Breast epithelium (tissue), 4 donors: ENCODE results near the gene TBC1D8. TPM values are rescaled to one million over a fixed set of nuclear protein-coding genes. Genes with fewer than 3 reads are reported as not detected.

Experiments
- DNase-seq, 2 donors: peaks; one replicate each; pipeline ENCODE4 v3.0.0-alpha.2; 2019; ENCODE audit warnings: low spot score in 2 of 2
- H3K27ac ChIP-seq, 2 donors: fragments of 200-600 bp; sonication (generic) in 1 of 2; one replicate each; pipeline ENCODE4 v1.5.1; 2016 to 2019; ENCODE audit warnings: mild to moderate bottlenecking in 1 of 2
- H3K27me3 ChIP-seq, 2 donors: fragments of 200-600 bp; sonication (generic) in 1 of 2; one replicate each; pipeline versions ENCODE4 v1.5.1 to v1.6.0; 2017 to 2019; ENCODE audit warnings: control low read depth in 1 of 2, mild to moderate bottlenecking in 1 of 2
- H3K36me3 ChIP-seq: fragments of 200-600 bp; one replicate; pipeline ENCODE4 v1.5.1; 2019
- H3K4me1 ChIP-seq, 2 donors: fragments of 200-600 bp; sonication (generic); one replicate each; pipeline ENCODE4 v1.5.1; 2016 to 2019; ENCODE audit warnings: control low read depth in 1 of 2
- H3K4me3 ChIP-seq, 3 donors: fragments of 200-600 bp; sonication (generic); 1 replicate in 2 of 3; 2 replicates in 1 of 3; pipeline ENCODE4 v1.5.1; 2016 to 2019; ENCODE audit warnings: mild to moderate bottlenecking in 3 of 3, moderate library complexity in 2 of 3
- H3K9me3 ChIP-seq, 2 donors: fragments of 200-600 bp; sonication (generic) in 1 of 2; one replicate each; pipeline ENCODE4 v1.5.1; 2016 to 2019; ENCODE audit warnings: control low read depth in 1 of 2
- CTCF ChIP-seq, 3 donors: fragments of 450-650 bp; IDR thresholded peaks; one replicate each; pipeline ENCODE4 v1.5.1; 2016 to 2017; ENCODE audit warnings: antibody characterized with exemption in 3 of 3, mild to moderate bottlenecking in 3 of 3, moderate library complexity in 3 of 3
- POLR2A ChIP-seq: fragments of 450-650 bp; IDR thresholded peaks from one replicate; pipeline ENCODE4 v1.6.1; 2016; ENCODE audit warnings: antibody characterized with exemption, mild to moderate bottlenecking, moderate library complexity
- POLR2AphosphoS5 ChIP-seq, 3 donors: sonication (generic); formaldehyde crosslinking; IDR thresholded peaks; one replicate each; pipeline ENCODE4 v1.6.1; 2017; ENCODE audit warnings: antibody characterized with exemption in 3 of 3
- intact Hi-C: fragments of 100-400 bp; cut with DNase I; formaldehyde crosslinking; loops from one replicate; pipeline ENCODE4 v1.15.1; 2023; ENCODE audit warnings: low total_unique reads
- total RNA-seq, 3 donors: library from RNA; depleted of rRNA; stranded (reverse); fragments of >200 nt; gene quantifications; one replicate each; pipeline ENCODE4 v1.1.0, GENCODE V29; 2016

The TBC1D8 gene
- total RNA-seq, 3 donors from 2014 or later, result 19.5 to 92.4 (median 89.7) TPM

DNA sequence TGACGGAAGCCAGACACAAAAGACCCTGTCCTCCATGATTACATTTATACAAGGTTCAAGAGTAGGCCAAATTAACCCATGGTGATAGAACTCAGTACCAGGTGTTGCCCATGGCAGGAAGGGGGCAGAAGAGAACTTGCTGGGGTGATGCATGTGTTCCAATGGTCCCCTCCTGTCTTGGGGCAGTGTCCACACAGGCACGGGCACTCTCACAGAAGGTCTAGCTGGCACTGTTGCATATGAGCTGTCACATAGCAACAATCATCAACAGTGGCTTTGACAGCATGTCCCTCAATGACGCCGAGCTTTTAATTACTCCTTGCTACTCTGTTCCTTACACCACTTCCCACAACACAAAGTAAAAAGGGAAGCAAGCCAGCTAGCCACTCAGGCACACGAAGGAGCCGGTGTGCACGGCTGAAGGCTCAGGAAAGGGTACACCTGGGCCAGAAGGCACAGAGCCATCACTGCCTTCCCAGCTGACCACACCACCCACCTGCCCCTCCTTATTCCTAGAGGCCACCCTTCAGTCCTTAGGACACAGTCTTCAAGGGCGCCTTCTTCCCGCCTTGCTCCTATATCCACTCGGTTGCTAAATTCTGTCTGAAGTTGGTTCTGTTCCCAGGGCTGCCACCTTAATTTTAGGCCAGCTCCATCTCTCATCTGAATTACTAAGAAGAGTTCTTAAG lies 120.2 kb downstream of the TBC1D8 start:
- Histone ChIP-seq H3K4me3 (no peak overlapping the region), H3K9me3 (no peaks in the 10 kb centered on the region), H3K4me1 (no peaks in the 10 kb centered on the region), H3K27ac (no peak overlapping the region), H3K27me3 (no peaks in the 10 kb centered on the region), H3K36me3 (peaks cover 6% of the 10 kb centered on the region)
- TF ChIP-seq CTCF (IDR thresholded peaks at IDR 0.05) (no peak), POLR2AphosphoS5 (IDR thresholded peaks at IDR 0.05) (no peak), POLR2A (no peak)
- DNase-seq, result no peak
- intact Hi-C loops, result no loop called here

DNA sequence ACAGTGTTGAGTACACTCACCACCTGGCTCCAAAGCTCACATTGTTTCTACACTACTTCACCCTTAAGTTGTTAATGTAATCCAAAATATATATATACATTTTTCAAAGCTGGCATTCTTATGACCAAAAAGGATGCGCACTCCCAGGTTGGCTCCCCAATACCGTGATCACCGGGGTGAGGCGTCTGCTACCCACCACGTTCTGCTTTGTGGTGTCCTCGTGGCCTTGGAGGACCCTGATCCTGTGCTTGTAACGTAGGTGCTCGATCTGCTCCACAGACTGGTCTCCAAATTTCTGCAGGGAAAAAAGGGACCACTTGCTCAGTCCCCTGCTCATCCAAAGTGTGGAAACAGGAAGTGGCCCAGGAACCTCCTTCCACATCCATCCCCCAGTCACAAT lies 123.3 kb downstream of the TBC1D8 start:
- intact Hi-C loops, result no loop called here
- H3K4me1 ChIP-seq, result no peaks in the 10 kb centered on the region
- no peak overlapping the region for H3K27ac ChIP-seq
- no peak overlapping the region for H3K4me3 ChIP-seq
- no peaks in the 10 kb centered on the region for H3K9me3 ChIP-seq
- DNase-seq, result no peak
- H3K36me3 ChIP-seq, result no peaks in the 10 kb centered on the region
- no peaks in the 10 kb centered on the region for H3K27me3 ChIP-seq
- TF ChIP-seq POLR2AphosphoS5 (IDR thresholded peaks at IDR 0.05) (no peak), CTCF (IDR thresholded peaks at IDR 0.05) (no peak), POLR2A (no peak)

- intact Hi-C loops, result no loop called here
- Histone ChIP-seq H3K27me3 (no peaks in the 10 kb centered on the region), H3K27ac (no peak overlapping the region), H3K4me3 (no peak overlapping the region), H3K9me3 (no peaks in the 10 kb centered on the region), H3K36me3 (no peaks in the 10 kb centered on the region), H3K4me1 (no peaks in the 10 kb centered on the region)
- TF ChIP-seq CTCF (IDR thresholded peaks at IDR 0.05), result no peak
- no peak for TF ChIP-seq POLR2A
- TF ChIP-seq POLR2AphosphoS5 (IDR thresholded peaks at IDR 0.05), result no peak
- DNase-seq, result no peak
Measured at GRCh38 chr2:101026923-101027469, 124.2 kb downstream of the TBC1D8 start.

DNA sequence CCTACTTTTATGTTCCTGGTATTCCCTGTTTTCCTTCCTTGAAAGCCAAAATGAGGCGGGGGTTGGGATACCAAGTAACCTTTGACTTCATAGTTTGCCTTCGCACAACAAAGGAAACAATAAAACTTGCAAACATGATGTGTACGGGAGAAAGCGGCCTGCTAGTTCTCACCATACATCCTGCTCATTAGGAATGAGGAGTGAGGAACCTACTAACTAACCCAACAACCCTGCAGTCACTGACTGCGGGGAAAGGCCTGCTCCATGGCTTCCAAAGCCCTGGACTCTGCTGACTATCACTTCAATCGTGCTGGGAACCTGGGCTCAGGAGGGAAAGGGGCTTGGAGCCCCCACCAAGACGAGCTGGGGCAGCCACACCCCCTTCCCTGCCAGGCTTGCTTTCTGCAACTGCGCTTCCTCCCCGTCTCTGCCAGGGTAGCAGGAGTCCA lies 124.9 kb downstream of the TBC1D8 start:
- TF ChIP-seq POLR2A (no peak), CTCF (IDR thresholded peaks at IDR 0.05) (no peak), POLR2AphosphoS5 (IDR thresholded peaks at IDR 0.05) (no peak)
- no peaks in the 10 kb centered on the region for H3K36me3 ChIP-seq
- intact Hi-C loops, result no loop called here

GRCh38 chr2:101025561-101025960 lies 125.6 kb downstream of the TBC1D8 start:
- no peak for DNase-seq
- TF ChIP-seq CTCF (IDR thresholded peaks at IDR 0.05) (no peak), POLR2AphosphoS5 (IDR thresholded peaks at IDR 0.05) (no peak), POLR2A (no peak)
- H3K36me3 ChIP-seq, result no peaks in the 10 kb centered on the region

More for the DNA sequence above, 124.9 kb downstream of the TBC1D8 start:
- no peak overlapping the region for H3K27ac ChIP-seq
- no peaks in the 10 kb centered on the region for H3K4me1 ChIP-seq
- no peak overlapping the region for H3K4me3 ChIP-seq
- no peaks in the 10 kb centered on the region for H3K27me3 ChIP-seq
- DNase-seq, result no peak
- no peaks in the 10 kb centered on the region for H3K9me3 ChIP-seq

More at GRCh38 chr2:101025561-101025960, 125.6 kb downstream of the TBC1D8 start:
- intact Hi-C loops, result no loop called here
- H3K27me3 ChIP-seq, result no peaks in the 10 kb centered on the region
- H3K27ac ChIP-seq, result no peak overlapping the region
- H3K9me3 ChIP-seq, result no peaks in the 10 kb centered on the region
- no peak overlapping the region for H3K4me3 ChIP-seq
- H3K4me1 ChIP-seq, result no peaks in the 10 kb centered on the region
